Putamen (tissue), 1 donor: ENCODE measurements around the gene ABHD3.
"Not testable (repeated sequence)": the region's sequence is repeated elsewhere in the genome, so short reads cannot be mapped to it uniquely, and the experiment has no call there.

ENCODE experiments used
- DNase-seq: peaks from one replicate; pipeline ENCODE4 v3.0.0-alpha.2; 2016; ENCODE audit warnings: low spot score

Gene ABHD3

DNA sequence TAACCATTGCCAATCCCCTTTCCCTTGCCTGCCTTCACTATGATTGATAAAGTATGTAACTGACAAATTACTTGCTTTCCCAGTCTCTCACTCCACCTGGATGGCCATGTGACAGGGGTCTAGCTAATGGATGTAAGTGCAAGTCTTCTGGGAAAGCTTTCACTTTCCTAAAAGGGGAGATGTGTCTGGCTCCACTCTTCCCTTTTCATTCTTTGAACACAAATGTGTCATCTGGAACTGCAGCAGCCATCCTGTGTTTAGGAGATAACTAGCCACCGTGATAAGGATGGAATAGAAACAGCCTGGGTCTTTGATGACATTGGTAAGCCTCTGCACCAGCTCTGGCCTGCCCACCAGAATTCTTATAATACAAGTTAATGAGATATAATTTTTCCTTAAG is 54.3 kb downstream of the ABHD3 start:
- no peak for DNase-seq

DNA sequence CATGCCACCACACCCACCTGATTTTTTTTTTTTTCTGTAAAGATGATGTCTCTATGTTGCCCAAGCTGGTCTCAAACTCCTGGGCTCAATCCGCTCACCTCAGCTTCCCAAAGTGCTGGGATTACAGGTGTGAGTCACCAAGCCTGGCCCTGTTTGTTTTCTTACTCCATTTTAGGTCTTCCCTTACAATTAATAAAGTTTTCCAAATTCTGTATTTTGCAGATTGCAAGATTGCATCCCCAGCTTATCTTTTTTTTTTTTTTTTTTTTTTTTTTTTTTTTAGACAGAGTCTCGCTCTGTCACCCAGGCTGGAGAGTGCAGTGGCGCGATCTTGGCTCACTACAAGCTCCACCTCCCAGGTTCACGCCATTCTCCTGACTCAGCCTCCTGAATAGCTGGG is 64.2 kb downstream of the ABHD3 start:
- not testable (repeated sequence) for DNase-seq

DNA sequence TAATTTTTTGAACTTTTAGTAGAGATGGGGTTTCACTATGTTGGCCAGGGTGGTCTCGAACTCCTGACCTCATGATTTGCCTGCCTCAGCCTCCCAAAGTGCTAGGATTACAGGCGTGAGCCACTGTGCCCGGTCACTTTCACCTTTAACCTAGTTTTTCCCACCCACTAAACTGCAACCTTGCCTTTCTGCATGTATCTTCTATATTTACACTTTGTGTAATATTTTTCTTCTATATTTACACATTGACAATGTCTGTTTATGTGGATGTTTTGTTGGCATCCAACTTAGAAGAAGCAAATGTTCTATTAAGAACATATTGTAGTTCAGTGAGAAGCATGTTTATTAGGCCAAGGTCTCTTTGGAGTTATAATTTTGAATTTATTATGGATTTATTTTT is 65.8 kb downstream of the ABHD3 start:
- DNase-seq = no peak

DNA sequence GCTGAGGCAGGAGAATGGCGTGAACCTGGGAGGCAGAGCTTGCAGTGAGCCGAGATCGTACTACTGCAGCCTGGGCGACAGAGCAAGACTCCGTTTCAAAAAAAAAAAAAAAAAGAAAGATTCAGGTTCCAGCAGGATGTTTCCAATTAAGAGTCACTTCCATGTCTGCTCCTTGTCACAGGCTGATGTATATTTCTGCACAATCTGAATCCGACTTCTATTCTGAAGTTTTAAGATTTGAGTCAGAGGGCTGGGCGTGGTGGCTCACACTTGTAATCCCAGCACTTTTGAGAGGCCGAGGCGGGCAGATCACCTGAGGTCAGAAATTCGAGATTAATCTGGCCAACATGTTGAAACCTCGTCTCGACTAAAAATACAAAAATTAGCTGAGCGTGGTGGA is 67.8 kb downstream of the ABHD3 start:
- DNase-seq = no peak

DNA sequence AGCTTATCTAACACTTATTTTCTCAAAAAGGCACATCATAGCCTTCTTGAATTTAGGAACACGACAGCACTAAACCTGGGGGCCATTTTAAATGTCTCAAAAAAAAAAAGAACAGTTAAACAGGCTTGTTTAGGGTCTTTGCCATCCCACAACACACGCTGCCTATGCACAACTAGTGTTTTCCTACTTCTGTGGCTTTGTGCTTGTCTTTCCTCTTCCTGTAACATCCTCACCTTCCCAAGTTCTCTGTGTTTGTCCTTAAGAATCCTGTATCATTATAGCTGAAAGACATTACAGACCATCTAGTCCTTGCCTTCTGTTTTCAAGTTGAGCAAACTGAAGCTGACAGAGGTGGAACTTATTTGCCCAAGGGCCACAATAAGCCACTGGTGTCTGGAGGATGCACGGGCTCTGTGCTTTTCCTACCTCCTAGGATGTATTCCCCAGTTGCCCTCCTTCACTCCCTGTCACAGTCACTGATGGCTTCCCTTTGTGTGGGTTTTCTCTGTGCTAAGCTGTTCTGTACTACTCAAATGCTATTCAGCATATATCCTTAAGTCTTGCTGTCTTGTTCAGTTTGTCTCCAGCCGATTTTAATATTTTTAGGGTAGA is 69.9 kb downstream of the ABHD3 start:
- peak; percentile 37 for DNase-seq

DNA sequence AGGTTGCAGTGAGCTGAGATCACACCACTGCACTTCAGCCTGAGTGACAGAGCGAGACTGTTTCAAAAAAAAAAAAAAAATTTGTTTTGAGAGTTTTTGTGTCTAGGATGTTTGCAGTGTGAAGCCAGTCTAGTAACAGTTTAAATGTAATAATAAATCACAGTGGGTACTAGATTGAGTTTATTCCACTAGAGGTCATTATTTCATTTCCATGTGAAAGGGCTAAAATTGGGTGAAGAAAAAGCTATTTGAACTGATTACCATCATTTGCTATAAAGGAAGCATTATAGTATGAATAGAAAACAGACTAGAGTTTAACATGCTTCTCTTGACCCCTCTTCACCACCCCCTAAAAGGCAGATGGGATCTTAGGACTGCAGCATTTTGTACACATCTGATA is 72.2 kb downstream of the ABHD3 start:
- DNase-seq = no peak

DNA sequence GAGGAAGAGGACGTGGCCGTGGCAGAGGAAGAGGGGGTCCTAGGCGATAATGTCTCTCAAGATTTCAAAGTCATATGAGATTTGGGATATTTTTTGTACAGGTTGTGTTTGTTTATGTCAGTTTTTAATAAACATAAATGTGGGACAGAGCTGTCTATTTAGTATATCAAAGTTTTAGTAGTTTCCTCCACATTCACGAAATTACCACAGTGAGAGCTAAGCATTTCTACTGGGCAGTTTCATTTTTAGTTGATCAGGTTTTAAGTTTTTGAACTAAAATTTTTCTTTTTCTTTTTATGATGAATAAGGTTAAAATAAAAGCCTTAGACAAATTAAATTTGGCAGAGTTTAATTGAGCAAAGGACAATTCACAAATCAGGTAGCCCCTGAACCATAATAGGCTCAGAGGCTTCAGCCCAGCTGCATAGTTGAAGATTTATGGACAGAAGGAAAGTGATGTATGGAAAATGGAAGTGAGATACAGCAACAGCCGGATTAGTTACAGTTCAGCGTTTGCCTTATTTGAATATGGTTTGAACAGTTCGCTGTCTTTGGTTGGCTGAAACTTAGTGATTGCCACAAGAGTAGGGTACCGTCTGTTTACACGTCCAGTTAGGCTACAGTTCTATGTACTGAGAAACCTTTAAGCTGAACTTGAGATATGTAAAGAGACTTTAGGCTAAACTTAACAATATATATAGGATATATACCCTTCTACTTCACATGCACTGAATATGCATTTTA is 75.3 kb downstream of the ABHD3 start:
- no peak for DNase-seq

DNA sequence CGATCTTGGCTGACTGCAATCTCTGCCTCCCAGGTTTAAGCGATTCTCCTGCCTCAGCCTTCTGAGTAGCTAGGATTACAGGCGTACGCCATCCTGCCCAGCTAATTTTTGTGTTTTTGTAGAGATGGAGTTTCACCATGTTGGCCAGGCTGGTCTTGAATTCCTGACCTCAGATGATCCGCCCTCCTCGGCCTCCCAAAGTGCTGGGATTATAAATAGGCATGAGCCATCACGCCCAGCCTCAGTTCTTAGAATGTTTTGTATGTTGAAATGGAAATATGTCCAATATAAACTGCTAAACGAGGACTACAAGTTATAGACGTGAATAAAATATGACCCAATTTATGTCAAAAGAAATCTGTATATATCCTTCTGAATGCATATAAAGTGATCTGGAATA is 82.9 kb downstream of the ABHD3 start:
- not testable (repeated sequence) for DNase-seq

DNA sequence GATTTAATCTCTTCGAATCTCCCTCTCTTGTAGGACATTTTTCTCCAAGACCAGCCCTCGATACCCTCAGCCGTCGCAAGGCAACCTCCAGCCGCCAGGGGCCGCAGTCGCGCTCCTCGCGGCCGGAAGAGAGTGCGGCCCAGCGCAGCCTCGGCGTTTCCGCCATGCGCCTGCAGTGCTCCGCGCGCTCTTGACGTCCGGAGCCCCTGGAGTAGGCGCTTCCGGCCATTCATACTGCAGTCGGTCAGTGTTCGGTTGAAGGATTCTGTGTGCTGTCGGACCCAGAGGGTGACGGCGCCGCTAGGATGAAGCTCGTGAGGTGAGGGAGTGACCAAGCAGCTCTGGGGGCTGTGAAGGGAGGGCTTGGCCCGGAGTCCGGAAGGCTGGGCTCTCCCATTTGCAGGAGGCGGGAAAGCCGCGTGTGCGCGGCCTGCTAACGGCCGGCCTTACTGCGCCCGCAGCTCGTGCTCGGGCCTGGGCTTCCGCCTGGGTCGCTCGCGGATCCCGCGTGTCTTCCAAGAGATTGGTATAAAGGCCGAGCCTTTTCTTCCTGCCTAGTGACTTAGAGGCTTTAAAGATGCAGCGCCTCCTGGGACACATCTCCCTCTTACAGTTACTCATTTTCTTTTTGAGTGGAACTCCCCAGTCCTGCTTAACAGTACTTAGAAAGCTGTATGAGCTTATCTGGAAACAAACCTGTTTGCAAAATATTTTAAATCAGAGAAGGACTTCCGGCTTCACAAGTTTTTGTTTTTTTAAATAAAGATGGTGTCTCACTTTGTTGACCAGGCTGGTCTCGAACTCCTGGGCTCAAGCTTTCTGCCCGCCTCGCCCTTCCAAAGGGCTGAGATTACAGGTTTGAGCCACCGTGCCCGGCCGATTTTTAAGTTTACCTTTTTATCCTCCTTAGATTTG is 92.2 kb downstream of the ABHD3 start, which contains the start of gene SNRPD1:
Gene SNRPD1 (plus strand): TSS at position 190 of the 915 bp plus-strand sequence. CDS start 116 bp downstream, at position 306.
- peak; percentile 90 for DNase-seq

DNA sequence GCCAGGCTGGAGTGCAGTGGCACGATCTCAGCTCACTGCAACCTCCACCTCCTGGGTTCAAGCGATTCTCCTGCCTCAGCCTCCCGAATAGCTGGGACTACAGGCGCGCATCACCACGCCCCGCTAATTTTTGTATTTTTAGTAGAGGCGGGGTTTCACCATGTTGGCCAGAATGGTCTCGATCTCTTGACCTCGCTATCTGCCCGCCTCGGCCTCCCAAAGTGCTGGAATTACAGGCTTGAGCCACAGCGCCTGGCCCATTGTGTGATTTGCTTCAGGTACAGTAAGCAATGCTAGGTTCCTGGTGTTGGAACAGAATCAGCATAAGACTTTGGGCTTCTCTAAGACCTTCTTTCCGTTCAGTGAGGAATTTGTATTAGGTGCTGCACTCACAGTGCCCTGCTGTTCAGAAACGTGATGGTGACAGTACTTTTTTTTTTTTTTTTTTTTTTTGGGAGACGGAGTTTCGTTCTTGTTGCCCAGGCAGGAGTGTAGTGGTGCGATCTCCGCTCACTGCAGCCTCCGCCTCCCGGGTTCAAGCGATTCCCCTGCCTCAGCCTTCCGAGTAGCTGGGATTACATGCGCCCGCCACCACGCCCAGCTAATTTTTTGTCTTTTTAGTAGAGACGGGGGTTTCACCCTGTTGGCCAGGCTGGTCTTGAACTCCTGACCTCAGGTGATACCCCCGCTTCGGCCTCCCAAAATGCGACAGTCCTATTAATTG is 93.0 kb downstream of the ABHD3 start:
- DNase-seq = not testable (repeated sequence)

DNA sequence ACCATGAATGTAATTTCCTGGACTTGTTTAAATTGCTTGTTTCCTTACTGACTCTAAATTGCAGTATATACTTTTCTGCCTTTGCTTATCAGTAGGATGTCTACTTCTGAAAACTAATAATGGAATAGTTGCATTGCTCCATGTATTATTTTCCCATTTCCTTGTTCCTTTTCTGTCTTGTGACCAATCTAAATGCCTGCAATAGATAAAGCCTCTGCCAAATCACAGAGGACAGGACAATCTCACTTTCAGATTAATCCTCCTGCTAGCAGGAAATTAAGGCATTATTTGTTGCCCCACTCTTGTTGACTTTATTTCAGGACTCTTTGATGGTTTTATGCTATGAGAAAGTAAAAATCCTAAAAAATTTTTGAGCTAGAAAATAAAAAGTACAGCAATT is 99.4 kb downstream of the ABHD3 start:
- no peak for DNase-seq

DNA sequence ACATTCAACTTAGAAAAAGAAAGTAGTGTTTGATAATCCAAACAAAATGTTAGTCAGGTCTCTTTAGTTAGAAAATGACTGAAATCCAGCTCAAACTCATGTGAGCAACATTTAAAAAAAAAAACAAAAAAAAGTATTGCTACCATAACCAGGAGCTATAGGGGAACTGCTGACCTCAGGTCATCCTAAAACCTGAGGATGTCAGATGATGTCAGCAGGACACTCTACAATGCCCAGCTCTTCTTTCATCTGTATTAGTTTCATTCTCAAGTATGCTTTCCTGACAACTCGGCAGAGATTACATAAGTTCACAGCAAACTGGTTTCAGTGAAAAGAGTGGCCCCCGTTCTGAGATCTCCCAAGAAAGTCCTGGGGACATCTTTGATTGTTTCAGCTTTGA is 99.9 kb downstream of the ABHD3 start:
- DNase-seq = no peak

DNA sequence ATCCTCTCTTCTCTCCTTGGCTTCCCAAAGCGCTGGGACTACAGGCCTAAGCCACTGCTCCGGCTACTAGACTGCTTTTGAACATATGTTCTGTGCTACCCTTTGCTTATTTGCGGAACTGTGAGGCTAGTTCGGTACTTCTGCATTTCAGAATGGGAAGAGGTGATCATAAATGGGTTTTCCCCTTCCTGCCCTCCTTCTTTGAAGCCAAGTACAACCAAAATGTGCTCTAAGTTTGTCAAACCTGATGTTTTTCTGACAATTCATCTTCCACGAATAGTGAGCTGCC is 102.3 kb downstream of the ABHD3 start:
- no peak for DNase-seq
